GM10266 (cell line): Measurements from ENCODE around the gene RSPH1.
A peak's percentile ranks its signal among the peaks of the same experiment; 100 is the strongest.

Experiments used
- DNase-seq: peaks from one replicate; pipeline ENCODE4 v3.0.0; 2012; ENCODE audit errors: extremely low spot score
- TF ChIP-seq, protein P1 (sequence below): IDR thresholded peaks from 2 replicates; pipeline ENCODE4 v1.5.1; 2012; ENCODE audit warnings: mild to moderate bottlenecking, low read depth; ENCODE audit not compliant: control insufficient read depth, insufficient read depth; ENCODE audit errors: missing control alignments

The RSPH1 gene

DNA sequence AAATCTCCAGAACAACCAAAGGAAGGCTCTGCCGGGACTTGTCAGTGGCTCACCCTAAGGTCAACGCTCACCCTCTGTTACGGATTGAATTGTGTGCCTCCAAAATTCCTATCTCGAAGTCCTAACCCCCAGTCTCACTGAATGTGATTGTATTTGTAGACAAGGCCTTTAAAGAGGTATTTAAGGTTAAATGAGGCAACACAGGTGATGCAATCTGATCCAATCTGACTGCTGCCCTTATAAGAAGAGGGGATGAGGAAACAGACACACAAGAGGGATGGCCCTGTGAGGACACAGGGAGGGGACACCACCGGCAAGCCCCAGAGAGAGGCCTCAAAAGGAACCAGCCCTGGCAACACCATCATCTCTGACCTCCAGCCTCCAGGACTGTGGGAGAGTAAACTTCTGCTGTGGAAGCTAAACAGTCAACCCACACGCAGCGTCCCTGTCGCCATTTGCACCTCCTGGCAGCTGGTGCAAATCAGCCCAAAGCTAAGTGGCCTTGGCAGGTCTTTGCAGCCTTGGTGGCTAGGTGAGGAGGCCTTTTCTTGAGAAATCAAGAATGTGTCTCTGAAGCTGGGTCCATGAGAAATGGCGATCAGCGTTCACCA is 68.1 kb downstream of the RSPH1 start:
- no peak for DNase-seq
- TF ChIP-seq, protein P1, sequence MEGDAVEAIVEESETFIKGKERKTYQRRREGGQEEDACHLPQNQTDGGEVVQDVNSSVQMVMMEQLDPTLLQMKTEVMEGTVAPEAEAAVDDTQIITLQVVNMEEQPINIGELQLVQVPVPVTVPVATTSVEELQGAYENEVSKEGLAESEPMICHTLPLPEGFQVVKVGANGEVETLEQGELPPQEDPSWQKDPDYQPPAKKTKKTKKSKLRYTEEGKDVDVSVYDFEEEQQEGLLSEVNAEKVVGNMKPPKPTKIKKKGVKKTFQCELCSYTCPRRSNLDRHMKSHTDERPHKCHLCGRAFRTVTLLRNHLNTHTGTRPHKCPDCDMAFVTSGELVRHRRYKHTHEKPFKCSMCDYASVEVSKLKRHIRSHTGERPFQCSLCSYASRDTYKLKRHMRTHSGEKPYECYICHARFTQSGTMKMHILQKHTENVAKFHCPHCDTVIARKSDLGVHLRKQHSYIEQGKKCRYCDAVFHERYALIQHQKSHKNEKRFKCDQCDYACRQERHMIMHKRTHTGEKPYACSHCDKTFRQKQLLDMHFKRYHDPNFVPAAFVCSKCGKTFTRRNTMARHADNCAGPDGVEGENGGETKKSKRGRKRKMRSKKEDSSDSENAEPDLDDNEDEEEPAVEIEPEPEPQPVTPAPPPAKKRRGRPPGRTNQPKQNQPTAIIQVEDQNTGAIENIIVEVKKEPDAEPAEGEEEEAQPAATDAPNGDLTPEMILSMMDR = no peak

DNA sequence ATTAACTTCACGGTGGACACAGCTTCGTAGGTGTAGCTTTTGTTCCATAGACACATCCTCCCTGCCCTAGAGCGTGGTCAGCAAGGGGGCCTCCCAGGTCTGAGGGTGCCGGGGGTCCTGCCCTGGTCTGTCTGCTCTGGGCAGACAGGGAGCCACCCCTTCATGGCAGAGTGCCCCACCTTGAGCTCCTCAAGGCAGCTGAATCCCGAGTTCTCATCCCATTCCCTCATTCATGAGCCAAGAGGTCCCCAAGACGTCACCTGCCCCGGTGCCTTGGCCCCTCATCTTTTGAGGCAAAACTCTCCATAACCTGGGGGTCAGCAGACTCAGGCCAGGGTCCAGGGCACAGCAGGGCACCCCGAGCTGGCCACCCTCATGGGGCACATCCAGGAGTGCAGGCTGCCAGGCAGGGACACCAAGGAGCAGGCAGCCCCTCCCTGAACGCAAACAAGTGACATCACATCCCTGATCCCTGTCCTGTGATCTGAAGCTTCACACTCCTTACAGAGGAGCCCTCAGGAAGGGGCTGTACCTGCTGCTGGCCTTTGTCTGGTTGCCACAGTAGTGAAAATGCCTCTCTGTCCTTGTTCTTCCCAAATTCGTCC is 69.0 kb downstream of the RSPH1 start:
- TF ChIP-seq, protein P1 = no peak
- DNase-seq = no peak

DNA sequence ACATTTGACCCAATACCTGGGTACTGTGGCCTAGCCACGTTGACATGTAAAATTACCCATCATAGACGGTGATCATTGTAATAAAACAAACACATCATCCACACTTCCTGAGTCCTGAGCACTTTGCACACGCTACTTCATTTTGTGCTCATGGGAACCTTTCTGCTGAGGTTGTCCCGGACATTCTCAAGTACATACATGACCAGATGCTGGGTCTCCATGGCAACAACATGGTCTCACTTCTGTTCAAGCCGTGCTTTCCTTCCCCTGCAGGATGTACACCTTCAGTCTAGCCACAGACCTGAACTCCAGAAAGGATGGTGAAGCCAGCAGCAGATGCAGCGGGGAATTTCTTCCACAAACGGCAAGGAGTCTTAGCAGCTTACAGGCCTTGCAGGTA is 69.6 kb downstream of the RSPH1 start:
- peak; percentile 68 for DNase-seq
- TF ChIP-seq, protein P1 = no peak

DNA sequence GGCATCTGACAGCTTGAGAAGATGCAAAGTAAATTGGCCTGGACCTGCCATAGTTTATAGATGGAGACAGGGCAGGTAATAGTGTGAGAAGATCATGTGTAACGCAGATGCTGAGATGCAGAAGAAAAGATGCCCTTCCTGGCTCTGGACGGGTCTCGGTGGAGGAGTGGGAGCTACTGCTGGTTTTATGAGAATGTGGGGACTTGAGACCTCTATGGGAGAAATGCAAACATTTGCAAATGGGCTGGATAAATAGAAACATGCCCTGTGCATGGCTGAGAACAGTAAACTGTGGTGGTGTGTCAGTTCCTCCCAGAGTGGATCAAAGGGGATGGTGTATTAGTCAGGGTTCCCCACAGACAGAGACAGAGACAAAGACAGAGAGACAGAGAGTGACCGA is 70.4 kb downstream of the RSPH1 start:
- peak; percentile 60 for DNase-seq
- TF ChIP-seq, protein P1 = no peak

DNA sequence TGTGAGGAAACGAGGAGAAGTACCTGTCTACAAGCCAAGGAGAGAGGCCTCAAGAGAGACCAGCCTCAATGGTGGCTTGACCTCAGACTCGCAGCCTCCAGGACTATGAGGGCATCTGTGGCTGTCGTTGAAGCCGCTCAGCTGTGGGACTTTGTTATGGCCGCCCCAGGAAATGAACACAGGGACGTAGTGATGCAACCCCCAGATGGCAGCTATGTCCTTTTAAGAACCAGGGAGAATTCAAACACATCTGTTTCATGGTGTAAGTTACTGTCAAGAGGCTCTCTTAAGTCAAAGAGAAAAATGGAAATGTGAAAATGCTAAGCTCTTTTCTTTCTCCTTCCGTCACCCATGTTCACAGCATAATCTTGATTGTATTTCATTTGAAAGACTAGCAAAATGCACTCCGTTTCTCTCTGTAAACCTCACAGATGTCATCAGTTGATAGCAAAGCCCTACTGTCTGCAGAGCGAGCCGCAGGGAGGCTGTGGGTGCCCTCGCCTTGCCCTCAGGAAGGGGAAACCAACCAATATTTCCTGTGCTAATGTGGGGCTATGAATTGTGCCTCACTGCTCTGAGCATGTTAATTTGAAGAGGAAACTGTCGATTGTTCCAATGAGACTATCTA is 71.0 kb downstream of the RSPH1 start:
- TF ChIP-seq, protein P1 = no peak
- DNase-seq = no peak

DNA sequence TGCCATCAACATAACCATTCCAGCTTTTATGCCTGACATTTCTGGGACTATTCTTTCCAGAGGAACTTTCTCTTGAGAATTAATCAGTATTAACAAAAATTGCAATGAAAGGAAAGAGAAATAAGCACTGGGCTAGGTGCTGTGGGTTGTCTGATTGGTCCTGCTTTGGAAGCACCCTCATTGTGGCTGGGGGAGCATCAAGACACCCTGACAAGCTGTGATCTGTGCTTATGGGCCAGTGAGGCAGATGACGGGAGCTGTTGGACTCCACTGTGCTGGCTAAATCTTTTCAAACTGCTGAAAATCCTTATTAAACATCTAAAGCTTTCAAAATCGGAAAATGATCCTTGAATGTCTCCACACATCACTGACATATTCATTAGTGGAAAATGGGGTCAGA is 72.3 kb downstream of the RSPH1 start:
- DNase-seq = no peak
- TF ChIP-seq, protein P1 = no peak

DNA sequence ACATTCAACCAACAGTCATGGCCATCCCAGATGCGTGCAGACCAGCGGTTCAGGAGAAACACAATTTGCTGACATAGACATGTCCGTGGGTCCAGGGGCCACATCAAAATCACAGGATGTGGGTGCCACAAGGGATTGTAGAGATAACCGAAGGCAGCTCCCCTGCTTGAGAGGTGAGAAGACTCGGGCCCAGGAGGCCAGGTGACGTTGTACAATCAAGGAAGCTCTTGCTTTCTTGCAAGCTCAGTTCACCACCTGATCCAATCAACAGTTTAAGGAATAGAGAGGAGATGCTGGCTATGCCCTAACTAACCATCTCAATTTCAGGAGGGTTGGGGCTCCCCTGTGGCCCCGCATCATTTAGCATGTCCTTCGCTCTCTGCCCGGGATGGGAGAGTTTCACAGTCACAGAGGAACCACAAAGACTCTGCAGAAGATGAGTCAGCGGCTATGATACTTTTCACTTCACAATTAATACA is 72.8 kb downstream of the RSPH1 start:
- peak; percentile 55 for DNase-seq
- TF ChIP-seq, protein P1 = no peak
